NCI-H82 (cell line): ENCODE data around the gene PTPRH.
"Not testable (repeated sequence)": the region's sequence is repeated elsewhere in the genome, so short reads cannot be mapped to it uniquely, and the experiment has no call there.

Experiments
- DNase-seq: peaks from one replicate; lab custom pipeline; 2025; lab: John Stamatoyannopoulos, UW

PTPRH gene

GRCh38 chr19:55186080-55186479 lies 23.2 kb downstream of the PTPRH start:
- DNase-seq: no peak

DNA sequence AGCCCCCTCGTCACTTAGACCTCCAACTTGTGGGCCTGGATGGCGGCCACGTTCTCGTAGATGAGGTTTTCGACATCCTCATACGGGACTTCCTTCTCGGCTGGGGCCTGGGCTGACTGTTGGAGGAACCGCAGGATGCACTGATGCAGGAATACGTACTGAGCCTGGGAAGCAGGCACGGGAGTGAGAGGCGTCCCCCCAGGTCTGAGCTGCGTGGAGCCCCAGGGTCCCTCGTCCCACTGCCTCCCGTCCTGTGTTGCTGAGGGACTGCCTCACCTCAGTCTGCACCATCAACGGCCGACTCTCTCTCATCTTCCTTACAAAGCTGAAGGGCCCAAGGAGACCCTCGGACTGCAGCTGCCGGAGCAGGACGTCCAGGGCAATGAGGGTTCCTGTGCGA lies 27.6 kb downstream of the PTPRH start:
- DNase-seq: no peak

- no peak for DNase-seq
These were observed 29.5 kb downstream of the PTPRH start, which contains the start of gene SYT5 for GRCh38 chr19:55179606-55180484. TSS of gene SYT5 (minus strand) at chr19:55180289. CDS start at chr19:55179041, 1,248 bp downstream.

DNA sequence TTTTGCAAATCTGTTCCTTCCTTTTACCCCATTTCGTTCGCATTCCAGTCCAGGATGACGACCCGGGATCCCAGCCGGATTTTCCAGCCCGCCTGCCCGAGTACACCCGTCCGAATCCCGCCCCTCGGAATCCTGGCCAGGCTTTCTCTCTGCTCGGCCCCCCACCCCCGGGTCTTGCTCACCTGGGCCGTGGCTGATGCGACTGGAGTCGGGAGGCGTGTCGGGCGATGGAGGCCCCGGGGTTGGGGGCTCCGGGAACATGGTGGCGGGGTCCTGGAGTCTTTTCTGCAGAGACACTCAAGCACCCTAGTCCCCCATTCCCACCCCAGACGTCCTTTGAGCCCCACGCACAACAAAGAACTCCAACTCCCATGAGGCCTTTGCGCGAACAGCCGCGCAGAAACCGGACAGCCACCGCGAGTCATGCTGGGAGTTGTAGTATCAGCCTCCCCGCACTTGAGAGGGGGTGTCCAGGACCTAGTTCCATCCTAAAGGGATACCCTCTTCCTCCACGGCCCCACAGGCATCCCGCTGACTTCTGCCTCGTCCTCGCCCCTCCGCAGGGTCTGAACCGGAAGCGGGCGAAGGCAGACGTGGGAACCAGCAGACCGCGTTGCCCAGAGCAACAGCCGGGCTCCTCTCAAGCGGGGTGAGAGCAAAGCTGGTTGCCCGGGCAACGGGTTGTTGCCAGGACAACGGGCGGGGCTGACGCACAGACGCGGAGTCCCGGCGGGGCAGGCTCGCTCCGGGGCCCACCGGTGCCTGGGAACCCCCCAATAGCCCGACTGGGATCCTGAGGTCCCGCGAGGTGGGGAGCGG lies 30.3 kb downstream of the PTPRH start:
- peak; percentile 90 for DNase-seq

GRCh38 chr19:55176076-55176475 lies 33.2 kb downstream of the PTPRH start:
- DNase-seq: no peak

- DNase-seq: peak; percentile 59
These were observed 34.0 kb downstream of the PTPRH start for GRCh38 chr19:55175117-55175867.

GRCh38 chr19:55174425-55175116 lies 34.7 kb downstream of the PTPRH start:
- no peak for DNase-seq

GRCh38 chr19:55173714-55174409 lies 35.4 kb downstream of the PTPRH start:
- DNase-seq: peak; percentile 91

DNA sequence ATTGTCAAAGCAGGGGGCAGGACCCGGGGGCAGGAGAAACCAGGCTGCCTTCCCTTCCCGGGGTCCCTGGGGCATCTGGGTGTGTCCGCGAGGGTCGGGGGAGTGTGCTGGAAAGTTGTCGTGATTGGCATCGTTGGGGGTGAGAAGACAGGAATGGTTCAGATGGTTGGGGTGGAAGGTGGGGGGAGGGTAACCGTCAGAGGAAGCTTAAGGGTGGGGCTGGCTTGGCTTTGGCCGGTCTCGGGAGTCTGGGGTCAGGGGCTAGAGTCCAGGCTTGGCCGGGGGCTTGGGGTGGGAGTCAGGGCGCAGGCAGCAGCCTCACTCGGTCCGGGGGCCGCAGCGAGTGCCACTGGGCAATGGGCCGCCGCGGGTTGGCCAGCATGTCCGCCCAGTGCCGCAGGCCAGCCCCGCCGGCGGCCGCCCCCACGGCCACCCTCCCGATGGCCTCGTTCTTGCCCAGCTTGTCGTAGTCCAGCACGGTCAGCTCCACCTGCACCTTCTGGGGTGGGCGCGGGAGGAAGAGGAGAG lies 36.1 kb downstream of the PTPRH start:
- DNase-seq: no peak

GRCh38 chr19:55172741-55173140 lies 36.6 kb downstream of the PTPRH start:
- DNase-seq: no peak

GRCh38 chr19:55172318-55172717 lies 37.0 kb downstream of the PTPRH start:
- not testable (repeated sequence) for DNase-seq

- no peak for DNase-seq
These were observed 37.9 kb downstream of the PTPRH start for GRCh38 chr19:55171440-55171839.

DNA sequence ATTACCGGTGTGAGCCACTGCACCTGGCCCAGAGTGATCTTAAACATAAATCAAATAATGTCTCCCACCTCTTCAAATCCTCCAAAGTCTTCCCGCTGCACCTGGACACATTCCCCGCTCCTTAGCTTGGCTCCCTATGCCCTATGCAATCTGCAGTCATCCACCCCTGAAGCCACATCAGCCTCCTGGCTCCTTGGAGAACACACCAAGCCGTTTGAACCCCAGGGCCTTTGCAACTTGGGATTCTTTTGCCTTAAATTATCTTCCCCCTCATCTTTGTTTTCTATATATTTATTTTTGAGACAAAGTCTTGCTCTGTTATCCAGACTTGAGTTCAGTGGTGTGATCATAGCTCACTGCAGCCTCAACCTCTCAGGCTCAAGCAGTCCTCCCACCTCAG lies 40.2 kb downstream of the PTPRH start:
- no peak for DNase-seq

DNA sequence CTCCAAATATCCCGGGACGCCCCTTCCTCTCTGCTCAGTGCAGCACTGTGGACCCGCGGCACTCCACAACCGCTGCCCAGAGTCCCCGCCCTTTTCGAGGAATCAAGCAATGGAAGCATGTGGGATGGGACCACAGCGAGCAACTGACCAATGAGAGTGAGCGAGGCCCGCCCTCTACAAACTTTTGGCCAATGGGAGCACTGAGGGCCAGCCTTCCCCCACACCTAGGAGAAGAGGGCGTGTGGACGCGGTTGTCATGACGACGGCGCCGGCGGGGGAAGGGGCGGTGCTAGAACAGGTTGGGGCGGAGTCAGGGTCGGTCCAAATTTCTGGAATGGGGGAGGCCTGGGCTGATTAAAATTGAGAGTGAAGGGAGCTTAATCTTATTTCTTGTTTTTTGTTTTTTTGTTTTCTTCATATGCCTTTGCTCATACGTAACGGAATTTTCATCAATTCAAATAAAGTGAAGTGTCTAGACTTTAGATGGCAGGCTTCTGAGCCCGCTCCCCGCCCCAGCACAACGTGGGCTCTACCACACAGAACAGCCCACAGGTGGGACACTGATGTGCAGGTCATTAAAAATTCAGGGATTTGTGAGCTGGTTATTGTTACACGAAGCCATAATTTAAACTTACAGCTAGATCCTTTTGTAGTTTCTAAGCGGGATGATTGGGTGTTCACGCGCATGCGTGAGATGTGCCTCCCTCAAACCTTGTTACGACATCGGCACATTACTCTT lies 42.6 kb downstream of the PTPRH start, which contains the start of gene DNAAF3:
Gene DNAAF3 (minus strand): TSS at position 84 of the 739 bp plus-strand sequence. CDS start 200 bp downstream, outside the sequence.
- peak; percentile 99 for DNase-seq

DNA sequence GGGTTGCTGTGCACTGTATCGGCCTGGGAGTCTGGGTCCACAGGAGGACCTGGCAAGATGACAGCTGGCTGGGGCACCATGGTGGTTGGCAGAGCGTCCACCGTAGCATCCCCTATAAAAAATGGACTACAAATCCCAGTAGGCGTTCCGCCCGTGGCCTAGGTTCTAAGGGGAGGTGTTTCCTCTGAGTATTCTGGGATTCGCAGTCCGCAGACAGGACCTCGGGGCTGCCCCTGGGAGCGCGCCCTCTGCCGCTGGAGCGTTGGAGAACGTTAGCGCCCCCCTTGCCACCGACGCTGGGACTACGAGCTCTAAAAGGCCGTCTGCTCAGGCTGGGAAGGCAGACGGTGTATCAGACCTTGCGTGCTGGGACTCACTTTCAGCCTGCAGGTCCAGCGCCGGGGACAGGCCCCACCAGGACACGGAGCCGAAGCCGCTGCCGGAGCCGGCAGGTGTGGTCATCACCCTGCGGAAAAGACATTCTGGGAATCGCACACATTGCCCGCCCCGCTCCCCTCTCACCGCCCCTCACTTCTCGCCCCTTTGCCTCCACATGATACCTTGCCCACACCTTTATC lies 43.3 kb downstream of the PTPRH start:
- peak; percentile 94 for DNase-seq

DNA sequence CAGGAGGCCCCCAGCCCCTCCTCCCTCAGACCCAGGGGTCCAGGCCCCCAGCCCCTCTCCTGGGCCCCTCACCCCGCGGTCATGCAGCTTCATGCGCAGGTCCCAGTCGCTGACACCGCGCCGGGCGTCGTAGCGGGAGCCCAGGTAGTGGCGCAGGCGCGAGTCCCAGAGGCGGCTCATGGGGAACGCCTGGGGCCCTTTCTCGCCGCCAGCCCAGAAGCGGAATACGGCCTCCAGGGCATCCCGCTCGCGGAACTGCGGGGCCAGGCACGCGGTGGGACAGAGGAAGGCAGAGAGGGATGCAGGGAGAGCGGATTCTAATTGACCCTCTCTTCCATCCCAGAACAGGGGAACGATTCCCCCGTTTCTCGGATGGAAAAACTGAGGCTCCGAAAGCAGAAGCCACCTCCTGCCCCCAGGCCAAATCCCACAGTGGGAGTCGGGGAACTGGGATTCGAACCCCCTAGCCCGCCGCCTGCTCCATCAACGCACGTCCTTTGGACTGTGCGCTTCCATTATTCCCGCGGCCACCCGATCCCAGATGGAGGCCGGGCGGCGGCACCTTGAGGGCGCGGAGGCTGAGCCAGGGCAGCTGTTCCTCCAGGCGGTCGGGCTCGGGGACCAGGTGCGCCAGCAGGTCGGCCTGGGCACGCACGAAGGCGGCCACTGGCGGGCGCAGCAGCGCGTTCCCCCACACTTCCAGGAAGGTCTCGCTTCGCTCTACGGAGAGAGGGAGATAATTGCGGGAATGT lies 47.6 kb downstream of the PTPRH start:
- DNase-seq: peak; percentile 40

- no peak for DNase-seq
These were observed 48.3 kb downstream of the PTPRH start for GRCh38 chr19:55160986-55161365.

GRCh38 chr19:55160128-55160985 lies 48.9 kb downstream of the PTPRH start:
- peak; percentile 98 for DNase-seq
